Duodenal mucosa (tissue), 2 donors: ENCODE measurements around the gene NEURL2.

Experiments used
- H3K27ac ChIP-seq: one replicate; pipeline ENCODE4 v1.7.0; 2013; ENCODE audit warnings: low read depth, low read length
- H3K27me3 ChIP-seq, 2 donors: one replicate each; pipeline ENCODE4 v1.7.0; 2013; ENCODE audit warnings: low read length in 2 of 2, control low read depth in 1 of 2; ENCODE audit not compliant: insufficient read depth in 2 of 2, control insufficient read depth in 1 of 2
- H3K36me3 ChIP-seq, 2 donors: one replicate each; pipeline ENCODE4 v1.7.0; 2013; ENCODE audit warnings: low read length in 2 of 2, control low read depth in 1 of 2; ENCODE audit not compliant: insufficient read depth in 2 of 2, control insufficient read depth in 1 of 2
- H3K4me1 ChIP-seq, 2 donors: one replicate each; pipeline ENCODE4 v1.7.0; 2013; ENCODE audit warnings: low read length in 2 of 2, control low read depth in 1 of 2; ENCODE audit not compliant: insufficient read depth in 2 of 2, control insufficient read depth in 1 of 2
- H3K4me3 ChIP-seq, 2 donors: one replicate each; pipeline ENCODE4 v1.7.0; 2013; ENCODE audit warnings: low read length in 2 of 2, low read depth in 1 of 2
- H3K9ac ChIP-seq, 2 donors: one replicate each; pipeline ENCODE4 v1.7.0; 2013; ENCODE audit warnings: low read length in 2 of 2, low read depth in 1 of 2
- H3K9me3 ChIP-seq, 2 donors: one replicate each; pipeline ENCODE4 v1.7.0; 2013; ENCODE audit warnings: low read length in 2 of 2, control low read depth in 1 of 2; ENCODE audit not compliant: control insufficient read depth in 1 of 2

Gene NEURL2

DNA sequence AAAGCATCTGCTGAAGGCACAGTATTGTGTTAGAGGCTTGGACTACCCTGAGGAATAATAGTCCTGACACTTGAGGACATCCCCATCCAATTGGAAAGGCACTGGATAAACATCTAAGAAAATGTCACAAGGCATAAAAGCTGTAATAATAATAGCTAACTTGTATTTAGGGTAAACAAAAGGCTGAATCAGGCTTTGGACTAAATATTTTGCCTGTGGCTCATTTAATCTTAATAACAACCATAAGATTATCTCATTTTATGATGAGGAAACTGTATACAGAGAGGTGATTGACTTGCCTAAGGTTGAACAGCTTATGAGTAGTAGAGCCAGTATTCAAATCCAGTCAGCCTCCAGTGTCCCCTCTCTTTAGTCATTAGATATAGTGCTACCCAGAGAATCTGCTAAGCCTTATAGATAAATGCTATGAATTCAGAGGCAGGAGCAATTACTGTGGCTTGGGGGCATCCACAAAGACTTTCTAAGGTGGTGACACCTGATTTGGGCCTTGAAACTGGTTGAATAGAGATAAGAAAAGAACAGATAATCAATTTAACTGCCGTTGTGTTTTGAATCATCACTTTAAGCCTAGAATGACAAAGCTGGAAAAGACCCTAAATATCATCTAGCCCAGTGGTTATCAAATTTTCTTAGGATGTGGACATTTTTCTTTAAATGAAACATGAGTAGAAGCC is 17.5 kb downstream of the NEURL2 start:
- Histone ChIP-seq H3K36me3 (peaks cover 10 to 22% of the 10 kb centered on the region in 2 donors), H3K4me1 (no peaks in the 10 kb centered on the region), H3K27me3 (no peaks in the 10 kb centered on the region), H3K27ac (no peak overlapping the region), H3K4me3 (no peak overlapping the region), H3K9me3 (no peaks in the 10 kb centered on the region), H3K9ac (no peak overlapping the region)

- no peak overlapping the region for H3K9ac ChIP-seq
Observed at GRCh38 chr20:45872626-45873025, 18.4 kb downstream of the NEURL2 start.

GRCh38 chr20:45867819-45868176 is 23.2 kb downstream of the NEURL2 start:
- H3K9ac ChIP-seq, result no peak overlapping the region
- H3K27ac ChIP-seq, result peak overlapping the region; percentile 6
- H3K4me1 ChIP-seq, result peaks cover 11 to 12% of the 10 kb centered on the region in 2 donors
- no peaks in the 10 kb centered on the region for H3K36me3 ChIP-seq
- H3K9me3 ChIP-seq, result no peaks in the 10 kb centered on the region
- no peaks in the 10 kb centered on the region for H3K27me3 ChIP-seq
- no peak overlapping the region for H3K4me3 ChIP-seq

More at GRCh38 chr20:45872626-45873025, 18.4 kb downstream of the NEURL2 start:
- Histone ChIP-seq H3K27me3 (no peaks in the 10 kb centered on the region), H3K36me3 (peaks cover 1 to 12% of the 10 kb centered on the region in 2 donors), H3K4me1 (peaks cover 0 to 6% of the 10 kb centered on the region in 2 donors), H3K27ac (no peak overlapping the region), H3K4me3 (no peak overlapping the region), H3K9me3 (no peaks in the 10 kb centered on the region)

DNA sequence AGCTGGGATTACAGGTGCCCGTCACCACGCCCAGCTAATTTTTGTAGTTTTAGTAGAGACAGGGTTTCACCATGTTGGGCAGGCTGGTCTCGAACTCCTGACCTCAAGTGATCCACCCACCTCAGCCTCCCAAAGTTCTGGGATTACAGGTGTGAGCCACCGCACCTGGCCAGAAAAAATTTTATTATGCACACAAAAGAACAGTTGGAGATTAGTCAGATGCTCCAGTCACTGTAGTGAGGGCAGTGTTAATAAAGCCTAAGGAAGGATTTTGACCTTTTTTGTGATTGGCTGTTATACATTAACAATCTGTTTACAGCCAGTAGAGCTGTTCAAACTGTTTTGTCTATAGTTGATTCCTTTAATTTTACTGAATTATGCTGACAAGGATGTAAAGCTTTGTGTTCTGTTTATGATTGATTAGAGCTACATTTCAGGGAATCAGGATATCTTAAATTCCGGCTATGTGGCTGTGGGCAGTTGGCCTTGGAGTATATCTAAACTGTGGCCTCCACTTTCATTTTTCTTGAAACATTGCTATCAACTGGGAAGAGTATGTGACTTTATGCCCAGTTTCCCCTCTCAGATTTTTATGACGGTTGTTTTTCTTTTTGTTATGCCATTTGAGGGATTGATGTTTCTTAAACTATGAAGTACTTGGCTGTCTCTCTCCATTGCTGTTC is 23.7 kb downstream of the NEURL2 start:
- Histone ChIP-seq H3K27ac (peak overlapping the region; percentile 6), H3K9me3 (no peaks in the 10 kb centered on the region), H3K9ac (no peak overlapping the region), H3K4me1 (peaks cover 12 to 15% of the 10 kb centered on the region in 2 donors), H3K27me3 (no peaks in the 10 kb centered on the region), H3K4me3 (no peak overlapping the region), H3K36me3 (no peaks in the 10 kb centered on the region)

- H3K36me3 ChIP-seq, result no peaks in the 10 kb centered on the region
- peaks cover 12 to 15% of the 10 kb centered on the region in 2 donors for H3K4me1 ChIP-seq
- no peaks in the 10 kb centered on the region for H3K27me3 ChIP-seq
- H3K9ac ChIP-seq, result no peak overlapping the region
- no peaks in the 10 kb centered on the region for H3K9me3 ChIP-seq
- H3K27ac ChIP-seq, result no peak overlapping the region
- no peak overlapping the region for H3K4me3 ChIP-seq
Observed at GRCh38 chr20:45866454-45866853, 24.6 kb downstream of the NEURL2 start.

- H3K27me3 ChIP-seq, result no peaks in the 10 kb centered on the region
- no peak overlapping the region for H3K4me3 ChIP-seq
- H3K36me3 ChIP-seq, result no peaks in the 10 kb centered on the region
- no peak overlapping the region for H3K27ac ChIP-seq
- H3K4me1 ChIP-seq, result peaks cover 23 to 29% of the 10 kb centered on the region in 2 donors
- H3K9ac ChIP-seq, result no peak overlapping the region
- H3K9me3 ChIP-seq, result no peaks in the 10 kb centered on the region
Observed at GRCh38 chr20:45863543-45864470, 27.2 kb downstream of the NEURL2 start.

GRCh38 chr20:45861221-45862075 is 29.6 kb downstream of the NEURL2 start:
- peaks cover 18 to 35% of the 10 kb centered on the region in 2 donors for H3K4me1 ChIP-seq
- H3K27ac ChIP-seq, result no peak overlapping the region

GRCh38 chr20:45860560-45861220 is 30.3 kb downstream of the NEURL2 start:
- H3K4me1 ChIP-seq, result peaks cover 25 to 42% of the 10 kb centered on the region in 2 donors
- no peaks in the 10 kb centered on the region for H3K9me3 ChIP-seq
- H3K4me3 ChIP-seq, result no peak overlapping the region
- H3K36me3 ChIP-seq, result no peaks in the 10 kb centered on the region
- H3K9ac ChIP-seq, result no peak overlapping the region
- no peak overlapping the region for H3K27ac ChIP-seq
- H3K27me3 ChIP-seq, result no peaks in the 10 kb centered on the region

More at GRCh38 chr20:45861221-45862075, 29.6 kb downstream of the NEURL2 start:
- Histone ChIP-seq H3K9ac (no peak overlapping the region), H3K4me3 (no peak overlapping the region), H3K36me3 (no peaks in the 10 kb centered on the region), H3K27me3 (no peaks in the 10 kb centered on the region), H3K9me3 (no peaks in the 10 kb centered on the region)

GRCh38 chr20:45859916-45860315 is 31.1 kb downstream of the NEURL2 start:
- no peaks in the 10 kb centered on the region for H3K27me3 ChIP-seq
- H3K4me1 ChIP-seq, result peaks cover 29 to 46% of the 10 kb centered on the region in 2 donors
- H3K9me3 ChIP-seq, result no peaks in the 10 kb centered on the region
- no peaks in the 10 kb centered on the region for H3K36me3 ChIP-seq
- no peak overlapping the region for H3K4me3 ChIP-seq
- no peak overlapping the region for H3K27ac ChIP-seq
- H3K9ac ChIP-seq, result no peak overlapping the region
